Neural progenitor cell (in vitro differentiated cells): ENCODE results near the gene SLC31A2. TPM values are rescaled to one million over a fixed set of nuclear protein-coding genes. Genes with fewer than 3 reads are reported as not detected.

Experiments
- DNase-seq: peaks from one replicate; pipeline ENCODE4 v3.0.0-alpha.2; 2016; ENCODE audit warnings: low spot score
- H2AFZ ChIP-seq: fragments of 200-600 bp; sonication (generic); replicated peaks from 2 replicates; pipeline ENCODE4 v1.6.1; 2016; ENCODE audit warnings: antibody characterized with exemption
- H3F3A ChIP-seq: fragments of 200-600 bp; sonication (generic); 2 replicates; pipeline ENCODE4 v1.6.1; 2016; ENCODE audit warnings: antibody characterized with exemption, low read depth
- H3K27ac ChIP-seq: fragments of 200-600 bp; sonication (generic); 2 replicates; pipeline ENCODE4 v1.5.1; 2016; ENCODE audit warnings: mild to moderate bottlenecking
- H3K27me3 ChIP-seq: fragments of 200-600 bp; sonication (generic); 2 replicates; pipeline ENCODE4 v1.6.1; 2016; ENCODE audit warnings: mild to moderate bottlenecking, moderate library complexity
- H3K36me3 ChIP-seq: fragments of 200-600 bp; sonication (generic); 2 replicates; pipeline ENCODE4 v1.5.1; 2016
- H3K4me1 ChIP-seq: fragments of 200-600 bp; sonication (generic); 2 replicates; pipeline ENCODE4 v1.6.1; 2016; ENCODE audit warnings: mixed run types
- H3K4me2 ChIP-seq: fragments of 200-600 bp; sonication (generic); 2 replicates; pipeline ENCODE4 v1.6.1; 2016
- H3K4me3 ChIP-seq: fragments of 200-600 bp; sonication (generic); 2 replicates; pipeline ENCODE4 v1.5.1; 2016
- H3K79me2 ChIP-seq: fragments of 200-600 bp; sonication (generic); 2 replicates; pipeline ENCODE4 v1.6.1; 2016; ENCODE audit warnings: low read depth
- H3K9ac ChIP-seq: fragments of 200-600 bp; sonication (generic); 2 replicates; pipeline ENCODE4 v1.6.1; 2016
- H3K9me3 ChIP-seq: fragments of 200-600 bp; sonication (generic); 2 replicates; pipeline ENCODE4 v1.5.1; 2016; ENCODE audit warnings: low read depth
- H4K20me1 ChIP-seq: fragments of 200-600 bp; sonication (generic); 2 replicates; pipeline ENCODE4 v1.6.1; 2016; ENCODE audit warnings: low read depth
- H3K27ac Mint-ChIP-seq: 3 replicates; pipeline ENCODE4 v1.8.0; 2021; ENCODE audit warnings: mixed read lengths
- H3K27me3 Mint-ChIP-seq: 2 replicates; pipeline ENCODE4 v1.8.0; 2022; ENCODE audit warnings: low read depth, mild to moderate bottlenecking, inconsistent platforms, moderate library complexity, mixed read lengths; ENCODE audit not compliant: insufficient read depth
- H3K36me3 Mint-ChIP-seq: 3 replicates; pipeline ENCODE4 v1.8.0; 2021; ENCODE audit warnings: mixed read lengths
- H3K4me1 Mint-ChIP-seq: 3 replicates; pipeline ENCODE4 v1.8.0; 2021; ENCODE audit warnings: mixed read lengths
- H3K4me3 Mint-ChIP-seq: 3 replicates; pipeline ENCODE4 v1.8.0; 2021; ENCODE audit warnings: mild to moderate bottlenecking, moderate library complexity, mixed read lengths
- H3K9me3 Mint-ChIP-seq: 3 replicates; pipeline ENCODE4 v1.8.0; 2020; ENCODE audit warnings: mixed read lengths
- EZH2 ChIP-seq: fragments of 200-600 bp; sonication (generic); IDR thresholded peaks from 2 replicates; pipeline ENCODE4 v1.6.1; 2017; ENCODE audit warnings: antibody characterized with exemption, mild to moderate bottlenecking, moderate library complexity
- EZH2phosphoT487 ChIP-seq: fragments of 200-600 bp; sonication (generic); IDR thresholded peaks from 2 replicates; pipeline ENCODE4 v1.6.1; 2017; ENCODE audit warnings: antibody characterized with exemption
- total RNA-seq: library from RNA; depleted of rRNA; stranded (reverse); fragments of >200 nt; gene quantifications from 2 replicates; pipeline ENCODE4 v1.2.3, GENCODE V29; 2015; ENCODE audit warnings: low replicate concordance
- TF ChIP-seq, protein P1 (sequence below): fragments of 200-600 bp; sonication (generic); IDR thresholded peaks from 2 replicates; pipeline ENCODE4 v1.5.1; 2017; ENCODE audit warnings: antibody characterized with exemption, mild to moderate bottlenecking

Gene SLC31A2
- total RNA-seq, 1 donor from 2014 or later = 0.34 TPM

DNA sequence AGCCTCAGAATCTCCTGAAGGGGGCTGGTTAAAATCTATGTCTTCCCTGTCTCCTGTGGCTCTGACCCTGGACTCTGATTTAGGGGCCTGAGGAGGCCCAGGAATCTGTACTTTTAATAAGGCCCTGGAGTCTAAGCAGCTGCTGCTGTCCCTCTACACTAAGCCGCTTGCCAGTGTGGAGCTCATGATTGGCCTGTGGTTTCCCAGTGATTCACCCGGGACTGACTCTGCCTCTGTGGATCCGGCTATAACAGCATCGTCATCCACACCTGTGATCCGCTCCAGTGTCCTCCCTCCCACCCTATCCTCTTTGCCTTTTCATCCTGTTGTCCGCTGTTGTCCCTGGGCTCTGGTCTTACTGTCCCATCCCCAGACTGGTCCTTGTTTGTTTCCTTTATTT, 3.7 kb downstream of the SLC31A2 start:
- Histone ChIP-seq H3K27me3 (peaks cover 36% of the 10 kb centered on the region), H3K27ac (no peak overlapping the region), H3K9ac (no peak overlapping the region), H3K9me3 (no peaks in the 10 kb centered on the region), H4K20me1 (no peaks in the 10 kb centered on the region), H3K36me3 (no peaks in the 10 kb centered on the region), H3F3A (peaks cover 8% of the 10 kb centered on the region), H3K4me3 (no peak overlapping the region), H3K79me2 (no peaks in the 10 kb centered on the region), H3K4me2 (no peak overlapping the region), H2AFZ (no peak overlapping the region), H3K4me1 (peaks cover 2% of the 10 kb centered on the region)
- H3K27ac Mint-ChIP-seq = no peak overlapping the region
- peaks cover 4% of the 10 kb centered on the region for H3K36me3 Mint-ChIP-seq
- H3K4me3 Mint-ChIP-seq = no peak overlapping the region
- H3K27me3 Mint-ChIP-seq = peaks cover 16% of the 10 kb centered on the region
- H3K9me3 Mint-ChIP-seq = no peaks in the 10 kb centered on the region
- TF ChIP-seq, protein P1, sequence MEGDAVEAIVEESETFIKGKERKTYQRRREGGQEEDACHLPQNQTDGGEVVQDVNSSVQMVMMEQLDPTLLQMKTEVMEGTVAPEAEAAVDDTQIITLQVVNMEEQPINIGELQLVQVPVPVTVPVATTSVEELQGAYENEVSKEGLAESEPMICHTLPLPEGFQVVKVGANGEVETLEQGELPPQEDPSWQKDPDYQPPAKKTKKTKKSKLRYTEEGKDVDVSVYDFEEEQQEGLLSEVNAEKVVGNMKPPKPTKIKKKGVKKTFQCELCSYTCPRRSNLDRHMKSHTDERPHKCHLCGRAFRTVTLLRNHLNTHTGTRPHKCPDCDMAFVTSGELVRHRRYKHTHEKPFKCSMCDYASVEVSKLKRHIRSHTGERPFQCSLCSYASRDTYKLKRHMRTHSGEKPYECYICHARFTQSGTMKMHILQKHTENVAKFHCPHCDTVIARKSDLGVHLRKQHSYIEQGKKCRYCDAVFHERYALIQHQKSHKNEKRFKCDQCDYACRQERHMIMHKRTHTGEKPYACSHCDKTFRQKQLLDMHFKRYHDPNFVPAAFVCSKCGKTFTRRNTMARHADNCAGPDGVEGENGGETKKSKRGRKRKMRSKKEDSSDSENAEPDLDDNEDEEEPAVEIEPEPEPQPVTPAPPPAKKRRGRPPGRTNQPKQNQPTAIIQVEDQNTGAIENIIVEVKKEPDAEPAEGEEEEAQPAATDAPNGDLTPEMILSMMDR = no peak
- no peak for TF ChIP-seq EZH2phosphoT487
- TF ChIP-seq EZH2 = no peak
- no peak for DNase-seq
- H3K4me1 Mint-ChIP-seq = peaks cover 5% of the 10 kb centered on the region

DNA sequence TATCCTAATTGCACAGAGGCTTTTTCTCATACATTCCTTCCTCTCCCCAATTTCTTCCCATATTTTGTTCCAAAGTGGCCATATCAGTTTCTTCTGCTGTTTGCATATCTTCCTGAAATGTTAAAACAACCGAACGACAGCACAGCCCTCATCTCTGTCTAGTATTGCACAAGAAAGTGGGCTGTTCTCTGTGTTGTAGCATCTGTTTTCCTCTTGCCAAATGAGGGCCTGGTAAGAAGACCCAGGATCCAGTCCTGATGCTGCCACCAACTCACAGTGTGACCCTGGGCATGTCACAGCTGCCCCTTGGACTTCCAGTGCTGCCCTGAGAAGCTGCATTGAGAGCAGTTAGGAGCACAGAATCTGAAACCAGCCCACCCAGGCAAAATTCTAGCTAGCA, 4.1 kb downstream of the SLC31A2 start:
- H4K20me1 ChIP-seq = no peaks in the 10 kb centered on the region
- Mint-ChIP-seq H3K4me3 (no peak overlapping the region), H3K4me1 (peaks cover 5% of the 10 kb centered on the region), H3K9me3 (no peaks in the 10 kb centered on the region), H3K36me3 (peaks cover 4% of the 10 kb centered on the region), H3K27ac (no peak overlapping the region), H3K27me3 (peaks cover 15% of the 10 kb centered on the region)
- H3F3A ChIP-seq = peaks cover 8% of the 10 kb centered on the region
- H3K9me3 ChIP-seq = no peaks in the 10 kb centered on the region
- DNase-seq = no peak
- H3K9ac ChIP-seq = no peak overlapping the region
- H3K27ac ChIP-seq = no peak overlapping the region
- H3K4me3 ChIP-seq = no peak overlapping the region
- H3K27me3 ChIP-seq = peaks cover 32% of the 10 kb centered on the region
- no peak for TF ChIP-seq EZH2phosphoT487
- H3K79me2 ChIP-seq = no peaks in the 10 kb centered on the region
- H2AFZ ChIP-seq = no peak overlapping the region
- H3K4me1 ChIP-seq = peaks cover 2% of the 10 kb centered on the region
- H3K4me2 ChIP-seq = no peak overlapping the region
- H3K36me3 ChIP-seq = no peaks in the 10 kb centered on the region

DNA sequence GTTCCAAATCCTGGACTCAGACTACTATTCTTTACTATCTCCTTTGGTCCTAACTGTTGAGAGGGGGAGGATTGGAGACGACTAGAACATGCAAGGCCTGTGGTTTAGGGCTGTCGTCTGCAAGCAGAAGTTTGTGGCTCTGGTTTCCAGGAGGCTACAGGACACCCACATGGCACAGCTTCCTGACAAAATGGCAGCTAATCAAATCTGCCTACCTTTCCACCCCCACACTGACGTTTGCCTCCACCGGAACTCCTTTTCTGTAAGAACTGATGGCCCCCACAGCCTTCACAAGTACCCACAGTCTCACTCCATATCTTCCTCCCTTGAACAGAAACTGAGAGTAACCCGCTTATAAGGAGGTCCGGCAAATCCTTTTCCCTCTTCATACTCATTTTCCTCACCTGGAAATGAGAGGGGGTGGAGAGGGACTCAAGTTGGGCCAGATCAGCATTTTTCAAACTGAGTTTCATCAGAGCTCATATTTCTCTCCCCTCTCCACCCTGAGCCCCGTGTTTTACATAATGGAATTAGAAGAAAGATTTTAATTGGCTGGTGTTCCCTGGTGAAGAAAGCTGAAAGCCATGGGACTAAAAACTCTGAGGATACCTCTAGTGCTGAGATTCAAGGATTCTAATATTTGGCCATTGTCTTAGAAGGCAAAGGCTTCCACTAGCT, 5.2 kb downstream of the SLC31A2 start:
- peaks cover 15% of the 10 kb centered on the region for H3K27me3 Mint-ChIP-seq
- Histone ChIP-seq H3F3A (peaks cover 7% of the 10 kb centered on the region), H3K4me1 (peaks cover 8% of the 10 kb centered on the region), H3K4me2 (no peak overlapping the region), H3K79me2 (no peaks in the 10 kb centered on the region), H4K20me1 (no peaks in the 10 kb centered on the region), H3K27me3 (peaks cover 25% of the 10 kb centered on the region), H3K9ac (no peak overlapping the region), H3K9me3 (no peaks in the 10 kb centered on the region), H3K4me3 (no peak overlapping the region), H3K27ac (no peak overlapping the region), H3K36me3 (no peaks in the 10 kb centered on the region), H2AFZ (no peak overlapping the region)
- H3K9me3 Mint-ChIP-seq = no peaks in the 10 kb centered on the region
- H3K4me1 Mint-ChIP-seq = peaks cover 11% of the 10 kb centered on the region
- no peak for TF ChIP-seq EZH2
- TF ChIP-seq, protein P1 = no peak
- TF ChIP-seq EZH2phosphoT487 = no peak
- no peak overlapping the region for H3K27ac Mint-ChIP-seq
- no peak for DNase-seq
- peaks cover 6% of the 10 kb centered on the region for H3K36me3 Mint-ChIP-seq
- no peak overlapping the region for H3K4me3 Mint-ChIP-seq

DNA sequence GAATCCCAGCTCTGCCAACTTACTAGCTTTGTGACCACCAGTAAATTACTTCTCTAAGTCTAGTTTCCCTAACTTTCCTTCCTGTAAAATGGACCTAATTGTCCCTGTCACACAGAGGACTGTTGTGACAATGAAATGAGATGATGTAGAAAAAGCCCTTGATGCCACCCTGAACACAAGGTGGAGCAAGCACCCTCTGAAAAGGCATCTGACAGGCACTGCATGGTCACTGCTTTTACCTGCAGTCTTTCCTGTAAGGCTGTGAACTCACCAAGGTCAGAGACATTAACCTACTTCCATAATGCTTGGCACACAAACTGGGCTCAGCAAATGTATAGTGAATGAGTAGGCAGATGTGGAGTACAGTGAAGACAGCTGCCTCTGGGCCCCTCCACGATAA, 6.1 kb downstream of the SLC31A2 start:
- Histone ChIP-seq H3K9ac (no peak overlapping the region), H4K20me1 (no peaks in the 10 kb centered on the region), H3K9me3 (no peaks in the 10 kb centered on the region), H3K79me2 (no peaks in the 10 kb centered on the region), H3K27me3 (peaks cover 16% of the 10 kb centered on the region), H3K27ac (no peak overlapping the region), H3K4me1 (peaks cover 6% of the 10 kb centered on the region), H3K4me2 (no peak overlapping the region), H3K36me3 (no peaks in the 10 kb centered on the region), H3K4me3 (no peak overlapping the region), H2AFZ (no peak overlapping the region), H3F3A (no peaks in the 10 kb centered on the region)
- no peak for DNase-seq
- no peaks in the 10 kb centered on the region for H3K9me3 Mint-ChIP-seq
- peaks cover 15% of the 10 kb centered on the region for H3K4me1 Mint-ChIP-seq
- no peak overlapping the region for H3K4me3 Mint-ChIP-seq
- H3K27me3 Mint-ChIP-seq = peaks cover 7% of the 10 kb centered on the region
- TF ChIP-seq, protein P1 = no peak
- TF ChIP-seq EZH2phosphoT487 (no peak), EZH2 (no peak)
- peaks cover 6% of the 10 kb centered on the region for H3K36me3 Mint-ChIP-seq
- no peak overlapping the region for H3K27ac Mint-ChIP-seq
